ENCODE results near the gene SULT1C4. TPM values are rescaled to one million over a fixed set of nuclear protein-coding genes. Genes with fewer than 3 reads are reported as not detected.

SULT1C4 gene
- total RNA-seq, 1 experiment from 2014 or later = 0.96 TPM

GRCh38 chr2:108423502-108424251, 45.9 kb downstream of the SULT1C4 start:
- Mint-ChIP-seq H3K27ac (no peak overlapping the region), H3K4me3 (no peak overlapping the region), H3K36me3 (ENCODE audit: insufficient read depth in 1 of 3, low read depth in 3 of 3) (no peaks in the 10 kb centered on the region), H3K4me1 (no peaks in the 10 kb centered on the region), H3K27me3 (ENCODE audit: low read depth) (no peaks in the 10 kb centered on the region), H3K9me3 (no peaks in the 10 kb centered on the region)
- H3K18ac ChIP-seq (ENCODE audit: insufficient read length, low read depth, low read length) = no peak overlapping the region
- no peak overlapping the region for H4K8ac ChIP-seq (replicated peaks; ENCODE audit: insufficient read length, low read depth, low read length)
- H3K14ac ChIP-seq (ENCODE audit: insufficient read depth, low read length) = no peak overlapping the region
- H3K27me3 ChIP-seq (ENCODE audit: insufficient read depth, low read length) = no peaks in the 10 kb centered on the region
- H2BK15ac ChIP-seq (ENCODE audit: low read depth, low read length) = no peak overlapping the region
- H3K9me3 ChIP-seq (ENCODE audit: control insufficient read depth, low read depth, low read length) = no peaks in the 10 kb centered on the region
- no peak overlapping the region for H3K27ac ChIP-seq (ENCODE audit: insufficient read length, low read depth, low read length)
- H3K4me2 ChIP-seq (ENCODE audit: insufficient read depth, insufficient read length, low read length) = no peak overlapping the region
- H3K4ac ChIP-seq (ENCODE audit: low read depth, low read length) = no peak overlapping the region
- H3K79me1 ChIP-seq (ENCODE audit: insufficient read depth, low read depth, low read length, poor library complexity, severe bottlenecking) = no peaks in the 10 kb centered on the region
- TF ChIP-seq CTCF (conservative IDR thresholded peaks at IDR 0.05) = no peak
- H4K91ac ChIP-seq (ENCODE audit: insufficient read length, low read depth, low read length) = no peak overlapping the region
- no peaks in the 10 kb centered on the region for H3K4me1 ChIP-seq (ENCODE audit: insufficient read depth, low read length)
- H2BK120ac ChIP-seq (ENCODE audit: low read depth, low read length, poor library complexity, severe bottlenecking) = no peak overlapping the region
- no peaks in the 10 kb centered on the region for H4K20me1 ChIP-seq (ENCODE audit: control insufficient read depth, insufficient read depth, insufficient read length)
- no peaks in the 10 kb centered on the region for H3K23me2 ChIP-seq (ENCODE audit: insufficient read length, low read depth, low read length, poor library complexity, severe bottlenecking)
- no peak overlapping the region for H3K23ac ChIP-seq (ENCODE audit: insufficient read length, low read depth, low read length)
- no peak overlapping the region for H4K5ac ChIP-seq (ENCODE audit: insufficient read length, low read depth, low read length)
- no peak overlapping the region for H2BK20ac ChIP-seq (ENCODE audit: low read depth, low read length, poor library complexity, severe bottlenecking)
- H2AK5ac ChIP-seq (ENCODE audit: insufficient read length, low read length) = no peak overlapping the region
- no peak overlapping the region for H3K56ac ChIP-seq (ENCODE audit: insufficient read length, low read depth, low read length)
- WGBS (ENCODE audit: extremely low coverage, insufficient read length, low lambda C conversion rate) = no CpG with 5 or more reads among the region's 8 CpGs
- no peak overlapping the region for H2BK5ac ChIP-seq (ENCODE audit: insufficient read length, low read length)
- no peak overlapping the region for H3T11ph ChIP-seq (ENCODE audit: low read length)
- DNase-seq = no peak
- H3K9ac ChIP-seq (ENCODE audit: extremely low read depth, insufficient read length, low read length) = no peak overlapping the region
- H2BK12ac ChIP-seq (ENCODE audit: insufficient read length, low read depth, low read length) = no peak overlapping the region
- H3K79me2 ChIP-seq (ENCODE audit: insufficient read depth, low read length) = no peaks in the 10 kb centered on the region
- no peak overlapping the region for H2AFZ ChIP-seq (ENCODE audit: low read length)

Data from H9 (cell line).